Stimulated activated CD8-positive, alpha-beta memory T cell treated with anti-CD3 and anti-CD28 coated beads, Interleukin-15, amount 100 ng/mL, for 24 hours (primary cell): ENCODE data around the gene ZBTB47.

Source experiments
- DNase-seq: peaks from one replicate; pipeline ENCODE4 v3.0.0-alpha.2; 2020; ENCODE audit warnings: low read depth

ZBTB47 gene

DNA sequence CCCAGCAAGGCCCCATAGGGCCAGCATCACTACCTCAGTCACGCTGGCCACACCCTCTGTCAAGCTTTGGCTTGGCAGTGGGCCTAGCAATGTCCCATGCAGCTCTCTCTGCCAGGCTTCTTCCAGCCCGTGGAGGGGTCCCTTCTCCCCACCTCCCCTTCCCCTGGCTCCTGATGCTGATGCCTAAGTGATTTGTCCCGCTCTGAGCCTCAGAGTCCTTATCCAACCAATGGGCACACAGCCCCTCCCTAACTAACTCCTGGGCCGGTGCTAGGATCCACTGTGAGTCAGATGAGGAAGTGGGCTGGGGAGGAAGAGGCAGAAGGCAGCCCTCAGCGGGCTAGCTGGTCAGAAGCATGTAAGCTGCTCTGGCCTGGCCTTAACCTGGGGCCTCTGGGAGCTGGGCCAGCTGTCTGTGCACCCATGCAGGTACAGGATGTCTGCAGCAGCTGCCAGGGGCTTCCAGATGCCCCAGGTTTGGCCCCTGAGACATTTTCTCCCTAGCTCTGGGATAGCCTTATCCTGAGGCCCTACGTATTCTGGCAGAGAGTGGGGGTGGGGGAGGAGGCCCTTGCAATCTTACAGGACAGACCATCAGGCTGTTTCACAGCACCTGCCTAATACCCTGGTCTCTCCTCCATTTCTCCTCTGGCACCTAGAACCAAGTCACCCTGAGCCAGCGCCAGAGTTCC lies 740 bp upstream of the ZBTB47 start:
- DNase-seq = no peak

DNA sequence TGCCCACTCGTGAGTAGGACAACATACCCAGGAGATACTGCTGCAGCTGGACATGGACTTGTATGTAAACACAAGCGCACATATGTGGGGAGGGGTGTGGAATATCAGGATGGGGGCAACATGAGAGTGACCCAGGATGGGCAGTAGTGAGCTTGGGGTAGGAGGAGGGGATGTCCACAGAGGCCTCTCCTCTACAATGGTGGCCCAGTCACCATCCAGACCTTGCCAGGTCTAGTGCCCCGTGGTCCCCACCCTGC lies 266 bp upstream of the ZBTB47 start:
- DNase-seq = no peak

DNA sequence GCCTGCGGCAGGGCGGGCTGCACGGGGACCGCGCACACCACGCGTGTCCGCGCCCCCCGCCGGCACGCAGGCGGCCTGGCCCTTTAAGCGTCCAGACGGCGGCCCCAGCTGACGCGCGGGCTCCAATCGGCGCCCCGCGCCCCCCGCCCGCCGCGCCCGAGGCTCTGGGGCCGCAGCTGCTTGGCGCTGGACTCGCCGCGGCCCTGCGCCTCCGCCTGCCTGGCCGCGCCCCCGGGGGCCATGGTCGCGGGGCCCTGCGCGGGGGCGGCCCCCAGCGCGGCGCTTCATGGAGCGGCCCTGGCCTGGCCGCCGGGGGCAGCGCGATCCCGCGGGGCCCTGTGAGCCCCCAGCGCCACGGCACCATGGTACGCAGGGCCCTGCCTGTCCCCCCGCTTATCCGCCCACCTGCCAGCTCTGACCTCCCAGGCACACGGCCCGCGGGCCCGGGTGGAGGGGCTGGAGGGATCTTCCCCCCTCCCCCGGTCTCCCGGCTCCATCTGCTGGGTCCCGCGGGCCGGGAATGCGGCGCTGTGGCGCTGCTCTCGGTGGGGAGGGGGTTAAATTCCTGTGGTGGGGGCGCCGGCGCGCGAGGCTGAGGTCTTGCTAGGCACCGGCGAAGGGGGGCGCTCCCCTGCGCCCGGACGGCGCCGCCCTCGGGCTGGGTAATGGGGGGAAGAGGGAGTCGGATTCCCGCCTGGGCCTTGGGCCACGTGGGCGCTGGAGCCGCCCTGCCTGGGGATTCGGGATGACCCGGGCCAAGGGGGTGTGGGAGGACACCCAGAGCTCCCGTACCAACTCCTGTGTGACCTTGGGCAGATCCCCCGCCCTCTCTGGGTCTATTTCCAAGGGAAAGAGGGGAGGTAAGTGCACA lies 1.1 kb downstream of the ZBTB47 start:
- DNase-seq = no peak

DNA sequence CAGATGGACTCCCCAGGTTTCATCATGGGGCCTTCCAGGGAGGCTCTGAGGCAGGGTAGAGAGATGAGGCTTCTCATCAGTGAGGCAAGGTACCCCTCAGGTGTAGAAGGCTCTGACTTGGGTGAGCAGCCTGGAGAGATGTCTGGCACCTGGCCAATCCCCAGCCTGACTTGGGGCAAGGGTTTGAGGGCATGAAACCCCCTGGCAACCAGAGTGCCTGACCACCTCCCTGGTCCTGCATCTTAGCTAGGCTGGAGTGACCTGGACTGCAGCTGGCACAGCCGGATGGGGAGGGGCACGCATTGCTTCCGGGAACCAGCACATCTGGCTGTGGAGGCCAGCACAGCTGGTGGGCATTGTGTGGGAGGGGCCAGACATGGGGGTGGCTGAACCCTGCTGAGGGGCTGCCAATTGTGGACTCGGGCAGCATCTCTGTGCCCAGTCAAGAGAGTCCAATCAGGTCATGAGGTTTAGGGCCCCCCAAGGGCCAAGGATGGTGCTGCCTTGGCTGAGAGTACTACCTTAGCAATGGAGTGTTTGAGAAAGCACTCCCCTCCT lies 1.9 kb downstream of the ZBTB47 start:
- DNase-seq = no peak

DNA sequence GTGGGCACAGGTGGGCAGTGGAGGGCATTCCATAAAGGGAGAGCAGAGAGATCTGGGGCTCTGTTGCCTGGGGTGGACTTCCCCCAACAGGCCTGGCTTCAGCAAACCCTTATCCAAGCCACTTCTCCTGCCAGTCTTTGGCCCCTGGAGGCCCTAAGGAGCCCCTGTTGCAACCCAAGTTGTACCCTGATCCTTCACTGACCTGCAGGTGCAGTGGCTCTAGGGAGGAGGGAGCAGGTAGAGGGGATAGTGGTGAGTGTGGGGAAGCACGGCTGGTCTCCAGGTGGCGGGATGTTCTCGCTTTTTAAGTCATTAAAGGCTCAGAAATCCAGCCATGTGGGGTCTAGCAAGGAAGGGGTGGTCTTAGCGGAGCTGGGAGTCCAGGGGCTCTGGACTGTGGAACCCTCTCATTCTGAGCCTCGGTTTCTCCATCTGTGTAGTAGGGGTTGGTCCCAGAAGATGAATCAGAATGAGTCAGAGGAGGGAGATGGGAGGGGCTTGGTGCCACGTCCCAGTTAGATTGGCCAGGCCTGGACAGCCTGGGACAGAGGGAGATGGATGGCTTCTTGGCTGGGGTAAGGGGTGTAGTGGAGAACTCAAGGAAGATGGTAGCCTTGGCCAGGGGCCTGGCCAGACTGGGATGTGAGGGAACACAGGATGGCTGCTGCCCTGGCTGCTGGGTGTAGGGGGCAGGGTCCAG lies 2.6 kb downstream of the ZBTB47 start:
- DNase-seq = no peak

DNA sequence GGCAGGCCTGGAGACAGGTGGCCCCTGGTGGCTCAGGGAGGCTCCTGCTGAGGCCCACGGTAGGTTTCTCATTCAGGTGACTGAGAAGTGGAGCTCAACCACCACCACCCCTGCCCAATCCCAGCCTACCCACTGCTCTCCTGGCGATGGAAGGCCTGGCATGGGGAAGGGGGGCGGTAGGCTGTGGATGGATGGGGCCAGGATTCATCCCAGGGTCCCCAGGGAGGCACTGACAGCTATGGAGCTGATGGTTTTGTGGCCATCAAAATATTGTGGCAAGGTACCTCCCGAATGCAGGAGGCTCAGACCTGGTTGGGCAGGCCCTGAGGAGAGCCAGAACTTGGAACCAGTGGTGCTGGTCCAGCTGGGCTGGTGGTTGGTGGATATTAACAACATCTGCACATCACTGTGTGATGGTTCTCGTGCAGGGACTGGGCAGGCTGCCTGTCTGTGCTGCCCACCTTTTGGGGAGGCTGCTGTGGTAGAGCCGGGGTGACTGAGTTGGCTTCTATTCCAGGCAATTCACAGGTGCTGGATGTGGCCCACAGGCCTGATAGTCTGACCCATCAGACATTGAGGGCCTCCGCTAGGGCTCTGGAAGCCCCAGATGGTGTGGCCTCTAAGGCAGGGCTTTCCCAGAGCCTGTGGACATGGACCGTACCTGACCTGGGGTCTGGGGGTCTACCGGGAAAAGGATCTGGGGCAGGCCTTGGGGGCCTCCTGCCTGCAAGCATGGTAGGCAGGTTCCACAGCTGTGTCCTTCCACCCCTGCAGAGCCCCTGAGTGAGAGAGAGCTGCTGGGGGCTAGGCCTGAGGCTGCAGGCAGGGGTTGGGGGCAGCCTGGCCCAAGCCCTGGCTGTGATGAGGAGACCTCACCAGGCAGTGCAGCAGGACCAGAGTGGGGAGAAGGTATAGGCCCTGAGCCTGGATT lies 3.4 kb downstream of the ZBTB47 start:
- no peak for DNase-seq

DNA sequence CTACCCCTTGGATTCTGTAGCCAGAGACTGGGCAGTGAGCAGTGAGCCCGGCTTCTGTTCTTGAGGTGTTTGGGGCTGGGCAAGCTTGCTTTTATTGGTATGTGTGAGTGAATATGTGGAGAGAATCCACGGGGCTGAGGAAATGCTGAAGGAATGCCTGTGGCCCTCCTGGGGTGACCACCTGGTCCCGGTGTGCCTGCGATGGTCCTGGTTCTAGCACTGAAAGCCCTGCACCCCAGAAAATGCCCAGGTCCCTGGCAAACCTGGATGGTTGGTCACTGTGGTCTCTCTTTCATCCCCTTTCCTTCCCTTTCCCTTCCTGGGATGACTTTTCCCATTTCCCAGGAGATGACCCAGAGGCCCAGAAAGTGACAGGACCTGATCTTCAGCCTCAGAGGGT lies 4.2 kb downstream of the ZBTB47 start:
- DNase-seq = no peak

DNA sequence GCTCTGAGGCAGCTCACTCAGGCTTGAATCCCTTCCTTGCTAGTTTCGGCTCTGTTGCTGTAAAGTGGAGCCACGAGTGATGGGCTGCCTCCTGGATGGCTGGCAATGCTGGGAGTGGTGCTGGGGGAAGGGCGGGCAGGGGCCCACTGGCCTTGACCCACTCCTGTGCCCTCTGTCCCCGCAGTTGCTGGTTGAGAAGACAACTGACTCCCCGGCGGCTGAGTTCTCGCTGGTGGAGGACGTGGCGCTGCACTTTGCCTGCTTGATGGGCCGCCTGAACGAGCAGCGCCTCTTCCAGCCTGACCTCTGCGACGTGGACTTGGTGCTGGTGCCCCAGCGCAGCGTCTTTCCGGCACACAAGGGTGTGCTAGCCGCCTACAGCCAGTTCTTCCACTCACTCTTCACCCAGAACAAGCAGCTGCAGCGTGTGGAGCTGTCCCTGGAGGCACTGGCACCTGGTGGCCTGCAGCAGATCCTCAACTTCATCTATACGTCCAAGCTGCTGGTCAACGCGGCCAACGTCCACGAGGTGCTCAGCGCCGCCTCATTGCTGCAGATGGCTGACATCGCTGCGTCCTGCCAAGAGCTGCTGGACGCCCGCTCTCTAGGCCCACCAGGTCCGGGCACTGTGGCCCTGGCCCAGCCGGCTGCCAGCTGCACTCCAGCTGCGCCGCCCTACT lies 4.7 kb downstream of the ZBTB47 start:
- no peak for DNase-seq

DNA sequence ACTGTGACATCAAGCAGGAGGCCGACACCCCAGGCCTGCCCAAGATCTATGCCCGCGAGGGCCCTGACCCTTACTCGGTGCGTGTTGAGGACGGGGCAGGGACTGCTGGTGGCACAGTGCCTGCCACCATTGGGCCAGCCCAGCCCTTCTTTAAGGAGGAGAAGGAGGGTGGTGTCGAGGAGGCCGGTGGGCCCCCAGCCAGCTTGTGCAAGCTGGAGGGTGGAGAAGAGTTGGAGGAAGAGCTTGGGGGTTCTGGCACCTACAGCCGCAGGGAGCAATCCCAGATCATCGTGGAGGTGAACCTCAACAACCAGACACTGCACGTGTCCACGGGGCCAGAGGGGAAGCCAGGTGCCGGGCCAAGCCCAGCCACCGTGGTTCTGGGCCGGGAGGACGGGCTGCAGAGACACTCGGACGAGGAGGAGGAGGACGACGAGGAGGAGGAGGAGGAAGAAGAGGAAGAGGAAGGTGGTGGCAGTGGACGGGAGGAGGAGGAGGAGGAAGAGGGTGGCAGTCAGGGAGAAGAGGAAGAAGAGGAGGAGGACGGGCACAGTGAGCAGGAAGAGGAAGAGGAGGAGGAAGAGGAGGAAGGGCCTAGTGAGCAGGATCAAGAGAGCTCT lies 5.4 kb downstream of the ZBTB47 start:
- no peak for DNase-seq

DNA sequence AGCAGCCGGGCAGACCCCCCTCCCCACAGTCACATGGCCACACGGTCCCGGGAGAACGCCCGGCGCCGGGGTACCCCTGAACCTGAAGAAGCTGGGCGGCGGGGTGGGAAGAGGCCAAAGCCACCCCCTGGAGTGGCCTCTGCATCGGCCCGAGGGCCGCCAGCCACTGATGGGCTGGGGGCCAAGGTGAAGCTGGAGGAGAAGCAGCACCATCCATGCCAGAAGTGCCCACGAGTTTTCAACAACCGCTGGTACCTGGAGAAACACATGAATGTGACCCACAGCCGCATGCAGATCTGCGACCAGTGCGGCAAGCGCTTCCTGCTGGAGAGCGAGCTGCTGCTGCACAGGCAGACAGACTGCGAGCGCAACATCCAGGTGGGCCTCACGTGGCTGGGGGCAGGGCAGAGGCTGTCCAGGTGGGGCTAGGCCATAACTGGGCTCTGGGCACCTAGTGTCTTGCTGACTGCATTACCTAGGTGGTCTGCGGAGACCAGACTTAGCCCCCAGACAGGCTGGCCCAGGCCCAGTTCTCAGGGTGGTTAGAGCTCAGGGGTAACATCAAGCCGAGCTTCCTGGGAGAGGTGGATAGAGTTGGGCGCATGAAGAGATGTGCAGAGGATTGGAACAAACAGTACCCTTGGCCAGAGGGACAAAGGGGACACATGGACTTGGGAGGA lies 6.1 kb downstream of the ZBTB47 start:
- DNase-seq = no peak

DNA sequence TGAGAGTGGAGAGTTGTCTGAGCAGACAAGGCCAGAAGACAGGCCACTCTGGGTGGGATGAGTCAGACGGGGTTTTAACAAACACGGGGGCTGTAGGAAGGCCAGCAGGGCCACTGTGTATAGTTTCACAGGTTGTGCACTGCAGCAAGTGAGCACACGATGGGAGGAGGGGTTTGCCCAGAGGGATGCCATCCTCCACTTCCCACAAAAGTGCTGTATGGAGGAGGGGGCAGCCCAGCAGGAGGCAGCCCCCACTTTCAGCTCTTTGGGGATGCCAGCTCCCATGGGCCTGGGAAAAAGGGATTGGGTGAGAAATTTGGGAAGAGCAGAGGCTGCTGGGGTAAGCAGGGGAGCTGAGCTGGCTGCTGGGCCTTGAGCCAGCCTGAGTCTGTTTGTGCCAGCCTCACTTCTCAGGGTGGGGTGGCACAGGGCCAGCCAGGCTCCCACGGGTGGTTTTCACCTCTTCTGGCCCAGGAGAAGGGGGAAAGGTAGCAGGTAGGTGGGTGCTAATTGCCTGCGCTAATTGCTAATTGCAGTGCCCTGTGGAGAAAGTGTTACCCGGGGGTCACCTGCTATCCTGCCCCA lies 6.7 kb downstream of the ZBTB47 start:
- no peak for DNase-seq

DNA sequence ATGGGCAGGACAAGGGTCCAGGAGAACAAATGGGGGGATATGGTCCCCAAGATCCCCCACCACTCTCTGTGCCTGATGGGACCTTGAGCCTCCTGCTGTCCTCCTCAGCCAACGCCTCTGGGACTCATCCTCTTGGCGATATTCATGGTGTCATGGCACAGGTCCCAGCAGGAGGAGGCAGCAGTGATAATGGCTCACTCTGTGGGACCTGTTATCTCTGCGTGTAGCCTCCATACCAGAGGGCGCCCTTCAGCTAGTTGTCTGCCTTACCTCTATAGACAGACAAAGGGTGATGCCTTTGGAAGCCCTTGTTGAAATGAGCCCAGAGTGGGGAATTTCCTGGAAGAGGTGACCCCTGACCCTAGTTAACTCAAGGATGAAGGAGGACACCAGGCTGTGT lies 7.4 kb downstream of the ZBTB47 start:
- DNase-seq = no peak

DNA sequence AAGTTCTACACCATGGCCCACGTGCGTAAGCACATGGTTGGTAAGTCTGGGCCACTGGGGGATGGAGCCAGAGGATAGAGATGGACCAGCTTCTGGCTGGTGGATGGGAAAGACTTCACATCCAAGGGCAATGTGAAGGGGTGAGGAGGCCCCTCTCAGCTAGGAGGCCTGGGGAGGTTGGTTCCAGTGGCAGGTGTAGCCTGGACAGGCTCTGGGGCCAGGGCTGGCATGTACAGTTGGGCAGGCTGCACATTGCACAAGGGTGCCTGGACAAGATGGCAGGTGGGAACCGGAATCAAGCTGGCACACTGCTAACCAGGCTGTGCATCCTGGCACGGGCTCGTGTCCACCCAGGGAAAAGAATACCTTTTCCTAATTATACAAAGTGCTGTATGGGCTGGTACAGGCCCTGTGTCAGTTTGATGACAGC lies 8.1 kb downstream of the ZBTB47 start:
- DNase-seq = no peak

DNA sequence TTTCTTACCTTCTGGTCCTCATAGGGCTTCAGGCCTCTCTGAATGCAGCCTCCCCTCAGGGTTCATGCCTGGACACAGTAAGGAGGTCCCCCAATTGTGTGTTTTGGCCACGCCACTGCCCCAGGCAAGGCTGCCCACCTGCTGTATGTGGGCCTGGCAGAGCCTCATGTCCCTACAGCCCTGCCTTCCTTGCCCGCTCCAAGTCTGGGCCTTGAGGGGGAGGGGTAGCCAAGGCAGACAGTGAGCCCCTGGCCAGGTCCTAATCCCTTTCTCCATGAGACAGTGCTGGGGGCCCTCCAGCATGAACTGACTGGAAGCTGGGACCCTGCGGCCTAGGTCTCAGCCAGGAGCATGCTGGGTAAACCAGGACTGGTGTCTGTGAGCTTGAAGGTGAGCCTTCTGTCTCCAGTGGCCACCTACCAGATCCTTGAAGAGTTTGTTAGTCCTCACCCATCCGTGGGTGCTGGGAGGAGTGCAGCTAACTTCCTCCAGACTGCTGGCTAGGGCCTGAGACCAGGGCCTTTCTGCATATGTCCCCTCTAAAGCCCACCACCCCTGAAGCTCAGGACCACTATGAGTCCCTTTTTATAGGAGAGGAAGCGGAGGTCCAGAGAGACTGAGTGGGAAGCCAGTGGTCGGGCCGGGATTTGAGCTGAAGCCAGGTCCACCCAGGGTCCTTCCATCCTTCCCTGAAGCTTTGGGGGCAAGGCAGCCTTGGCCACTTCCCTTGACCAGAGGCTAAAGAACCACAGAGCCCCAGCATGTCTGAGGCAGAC lies 8.7 kb downstream of the ZBTB47 start:
- DNase-seq = no peak

DNA sequence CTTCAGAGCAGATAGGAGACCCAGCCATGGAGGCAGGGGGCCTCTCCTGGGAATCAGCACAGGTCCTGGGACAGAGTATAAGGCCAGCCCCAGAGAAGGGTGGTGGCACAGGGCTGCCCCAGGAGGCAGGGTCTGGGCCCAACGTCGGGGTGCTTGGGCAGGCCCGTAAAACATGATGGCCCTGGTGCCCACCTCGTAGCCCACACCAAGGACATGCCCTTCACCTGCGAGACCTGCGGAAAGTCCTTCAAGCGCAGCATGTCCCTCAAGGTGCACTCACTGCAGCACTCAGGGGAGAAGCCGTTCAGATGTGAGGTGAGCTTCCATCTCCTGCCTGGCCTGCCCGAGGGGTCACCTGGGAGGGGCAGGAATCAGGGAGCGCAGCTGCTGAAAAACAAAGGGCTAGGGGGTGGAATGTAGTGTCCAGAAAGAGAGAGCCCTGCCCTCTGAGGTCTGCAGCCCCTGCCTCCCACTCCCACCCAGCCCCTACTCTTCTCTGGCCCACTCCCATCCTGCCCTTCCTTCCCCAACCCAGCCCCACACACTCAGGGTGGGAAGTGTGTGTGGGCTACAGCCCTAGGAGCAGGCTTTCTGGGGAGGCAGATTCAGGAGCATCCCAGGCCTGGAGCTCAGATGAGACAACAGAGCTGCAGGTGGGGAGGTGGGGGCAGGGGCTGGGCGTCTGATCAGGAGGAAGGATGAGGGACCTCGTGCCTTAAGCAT lies 9.5 kb downstream of the ZBTB47 start:
- no peak for DNase-seq

DNA sequence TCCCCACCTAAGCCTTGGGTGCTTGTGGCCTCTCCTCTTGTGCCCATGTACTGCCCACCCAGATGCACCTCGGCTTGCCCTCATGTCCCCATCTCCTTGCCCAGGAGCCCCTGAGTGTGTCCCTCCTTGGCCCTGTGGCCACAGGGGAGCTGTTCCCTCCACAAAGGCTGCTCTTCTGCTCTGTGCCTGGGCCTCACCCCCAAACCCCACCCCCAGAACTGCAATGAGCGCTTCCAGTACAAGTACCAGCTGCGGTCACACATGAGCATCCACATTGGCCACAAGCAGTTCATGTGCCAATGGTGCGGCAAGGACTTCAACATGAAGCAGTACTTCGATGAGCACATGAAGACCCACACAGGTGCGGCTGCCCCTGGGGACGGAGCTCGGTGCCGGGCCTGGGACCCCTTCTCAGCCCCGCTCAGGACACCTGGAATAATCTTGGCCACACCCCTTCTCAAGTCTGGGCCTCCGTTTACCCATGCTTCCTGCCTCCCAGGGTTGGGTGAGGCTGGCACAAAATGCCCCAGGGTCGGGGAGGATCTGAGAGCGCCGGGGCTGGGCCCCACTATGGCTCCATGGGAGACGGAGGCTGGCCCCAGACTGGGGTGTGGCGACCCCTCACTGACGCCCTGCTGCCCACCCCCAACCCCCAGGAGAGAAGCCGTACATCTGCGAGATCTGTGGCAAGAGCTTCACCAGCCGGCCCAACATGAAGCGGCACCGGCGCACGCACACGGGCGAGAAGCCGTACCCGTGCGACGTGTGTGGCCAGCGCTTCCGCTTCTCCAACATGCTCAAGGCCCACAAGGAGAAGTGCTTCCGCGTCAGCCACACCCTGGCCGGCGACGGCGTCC lies 10.3 kb downstream of the ZBTB47 start:
- no peak for DNase-seq

DNA sequence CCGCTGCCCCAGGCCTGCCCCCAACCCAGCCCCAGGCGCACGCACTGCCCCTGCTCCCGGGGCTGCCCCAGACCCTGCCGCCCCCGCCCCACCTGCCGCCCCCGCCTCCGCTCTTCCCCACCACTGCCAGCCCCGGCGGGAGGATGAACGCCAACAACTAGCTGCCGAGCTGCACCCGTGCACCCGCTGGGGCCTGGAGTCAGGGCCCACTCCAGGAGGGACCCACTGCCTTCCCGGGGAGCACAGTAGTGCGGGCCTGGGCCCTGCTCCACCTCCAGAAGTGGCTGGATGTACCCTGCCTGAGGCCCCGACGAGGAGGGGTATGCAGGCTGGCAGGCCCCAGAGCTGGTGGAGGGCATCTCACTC lies 10.9 kb downstream of the ZBTB47 start:
- no peak for DNase-seq
